GM18909 (cell line): Measurements from ENCODE around the gene KCTD20.
"Not testable (repeated sequence)": the region's sequence is repeated elsewhere in the genome, so short reads cannot be mapped to it uniquely, and the experiment has no call there.

Experiments
- ATAC-seq: cut with Tn5 transposase; IDR thresholded peaks from one replicate; pipeline ENCODE4 v1.9.1; 2021; ENCODE audit warnings: mild to moderate bottlenecking; ENCODE audit not compliant: unreplicated experiment, poor library complexity

The KCTD20 gene

DNA sequence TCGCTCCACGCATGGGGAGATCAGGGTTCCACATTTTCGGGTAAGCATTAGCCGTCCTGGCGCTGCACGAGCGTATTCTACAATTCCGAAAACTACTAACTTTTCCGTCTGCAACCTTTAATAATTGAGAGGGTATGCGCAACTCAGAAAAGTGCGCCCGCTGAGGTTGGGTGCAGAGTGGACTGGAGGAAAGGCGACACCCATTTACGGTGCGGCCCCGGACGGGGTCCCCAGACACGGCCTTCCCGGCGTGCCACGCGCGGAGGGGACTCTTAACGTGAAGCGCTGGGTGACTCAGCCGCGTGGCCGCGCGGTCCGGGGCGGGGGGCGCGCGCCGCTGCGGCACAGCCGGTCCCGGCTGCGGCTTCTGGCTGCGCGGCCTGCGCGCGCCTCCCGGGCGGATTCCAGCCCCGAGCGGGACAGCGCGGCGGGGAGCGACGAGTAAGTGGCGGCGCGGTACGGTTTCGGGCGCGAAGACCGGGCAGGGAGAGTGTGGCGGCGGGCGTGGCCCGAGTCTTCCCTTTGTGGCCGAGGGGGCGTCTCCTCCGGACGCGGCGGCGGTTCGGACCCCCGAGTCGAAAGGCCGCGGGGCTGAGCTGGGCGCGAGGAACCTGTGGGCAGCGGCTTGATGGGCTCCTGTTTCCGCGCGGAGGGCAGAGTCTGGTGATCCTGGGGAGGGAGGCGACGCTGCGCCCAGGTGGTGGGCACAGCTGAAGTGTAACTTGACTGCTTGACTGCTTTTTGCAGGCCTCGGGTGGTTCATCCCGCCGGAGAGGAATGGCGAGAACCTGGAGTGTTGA lies at the start of gene KCTD20, which contains the start of gene PXT1:
TSS of gene KCTD20 (plus strand) at position 330 of the 800 bp plus-strand sequence. CDS start 27,098 bp downstream, outside the sequence.
TSS of gene PXT1 (minus strand) at position 184 of the 800 bp plus-strand sequence. CDS start 16,772 bp downstream, outside the sequence.
- ATAC-seq, result peak; percentile 86

DNA sequence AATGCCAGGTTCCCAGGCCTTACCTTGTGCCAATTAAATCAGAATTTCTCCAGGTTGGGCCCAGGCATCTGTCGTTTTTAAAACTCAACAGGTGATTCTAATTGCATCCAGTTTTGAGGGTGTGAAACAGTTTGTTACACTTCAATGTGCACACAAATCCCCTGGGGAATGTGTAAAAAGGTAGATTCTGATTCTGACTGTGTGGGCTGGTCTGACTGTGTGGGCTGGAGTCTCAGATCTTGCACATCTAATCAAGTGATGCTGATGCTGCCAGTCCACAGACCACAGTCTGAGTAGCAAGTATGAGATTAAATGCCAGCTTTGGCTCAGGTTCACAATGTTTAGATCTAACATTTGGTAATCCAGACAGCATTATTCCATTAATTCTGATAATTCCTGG lies 42.8 kb upstream of the KCTD20 start:
- ATAC-seq, result no peak

DNA sequence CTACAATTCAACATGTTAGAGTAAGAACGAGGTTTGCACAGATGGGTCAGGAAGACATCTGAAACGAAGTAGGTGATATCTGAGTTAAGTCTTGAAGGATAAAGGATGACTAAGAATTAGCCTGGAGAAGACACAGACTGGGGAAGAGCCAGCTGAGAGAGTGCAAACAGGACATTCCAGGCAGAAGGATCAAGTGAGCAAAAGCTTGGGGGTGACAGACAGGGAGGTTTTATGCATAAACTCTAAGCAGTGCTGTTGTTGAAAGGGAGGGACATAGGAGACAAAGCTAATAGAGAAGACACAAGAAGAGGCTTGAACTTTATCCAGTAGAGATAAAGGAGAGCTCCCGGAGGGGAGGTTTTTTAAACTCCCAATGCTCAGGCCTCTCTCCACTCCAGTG lies 40.3 kb upstream of the KCTD20 start:
- no peak for ATAC-seq

DNA sequence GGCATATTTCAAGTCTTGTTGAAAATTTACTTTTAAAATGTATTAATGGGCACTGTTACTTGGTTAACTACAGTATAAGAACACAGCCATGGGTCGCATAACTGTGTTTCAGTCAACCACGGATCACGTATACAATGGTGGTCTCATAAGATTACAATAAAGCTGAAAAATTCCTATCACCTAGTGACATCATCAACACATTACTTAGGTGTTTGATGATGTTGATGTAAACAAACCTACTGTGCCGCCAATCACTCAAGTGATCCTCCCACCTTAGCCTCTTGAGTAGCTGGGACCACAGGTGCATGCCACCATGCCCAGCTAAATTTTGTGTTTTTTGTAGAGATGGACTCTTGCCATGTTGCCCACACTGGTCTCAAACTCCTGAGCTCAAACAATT lies 38.6 kb upstream of the KCTD20 start:
- ATAC-seq, result no peak

DNA sequence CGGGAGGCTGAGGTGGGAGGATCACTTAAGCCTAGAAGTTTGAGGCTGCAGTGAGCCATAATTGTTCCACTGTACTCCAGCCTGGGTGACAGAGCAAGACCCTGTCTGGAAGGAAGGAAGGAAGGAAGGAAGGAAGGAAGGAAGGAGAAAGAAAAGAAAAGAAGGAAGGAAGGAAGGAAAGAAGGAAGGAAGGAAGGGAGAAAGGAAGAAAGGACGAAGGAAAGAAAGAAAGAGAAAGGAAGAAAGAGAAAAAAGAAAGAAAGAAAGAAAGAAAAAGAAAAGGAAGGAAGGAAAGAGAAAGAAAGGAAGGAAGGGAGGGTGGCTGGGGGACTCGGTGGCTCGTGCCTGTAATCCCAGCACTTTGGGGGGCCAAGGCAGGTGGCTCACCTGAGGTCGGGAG lies 33.1 kb upstream of the KCTD20 start:
- not testable (repeated sequence) for ATAC-seq

DNA sequence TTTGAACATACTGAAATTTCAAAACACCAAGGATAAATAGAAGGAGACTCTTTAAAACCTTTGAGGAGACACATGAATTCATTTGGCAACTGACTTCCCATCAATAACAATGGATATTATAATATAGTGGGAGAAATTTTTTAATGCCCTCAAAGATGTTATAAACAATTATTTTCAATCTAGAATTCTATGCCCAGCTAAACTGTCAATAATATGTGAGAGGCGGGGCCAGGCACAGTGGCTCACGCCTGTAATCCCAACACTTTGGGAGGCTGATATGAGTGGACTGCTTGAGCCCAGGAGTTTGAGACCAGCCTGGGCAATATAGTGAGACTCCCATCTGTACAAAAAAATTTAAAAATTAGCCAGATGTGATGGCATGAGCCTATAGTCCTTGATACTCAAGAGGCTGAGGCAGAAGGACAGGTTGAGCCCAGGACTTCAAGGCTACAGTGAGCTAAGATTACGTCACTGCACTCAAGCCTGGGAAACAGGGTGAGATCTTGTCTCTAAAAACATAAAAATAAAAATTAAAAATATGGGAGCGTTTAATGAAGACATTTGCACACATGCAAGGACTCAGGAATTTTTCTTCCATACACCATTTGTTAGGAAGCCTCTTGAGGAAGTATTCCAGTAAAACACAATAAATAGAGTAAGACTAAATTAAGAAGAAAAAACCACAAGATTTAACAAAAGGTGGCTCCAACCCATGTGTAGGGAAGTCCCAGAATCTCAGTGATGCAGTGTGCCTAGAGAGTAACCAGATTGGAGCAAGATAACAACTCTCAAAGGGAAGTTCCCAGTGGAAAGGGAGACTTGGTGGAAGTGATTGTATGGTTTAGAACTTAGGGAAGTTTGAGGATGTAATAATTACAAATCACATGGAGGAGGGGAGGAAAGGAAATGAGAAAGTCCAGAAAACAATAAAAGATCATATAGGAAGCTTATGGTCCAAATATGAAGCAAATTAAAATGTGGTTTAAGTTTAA lies 29.0 kb upstream of the KCTD20 start:
- ATAC-seq, result no peak

DNA sequence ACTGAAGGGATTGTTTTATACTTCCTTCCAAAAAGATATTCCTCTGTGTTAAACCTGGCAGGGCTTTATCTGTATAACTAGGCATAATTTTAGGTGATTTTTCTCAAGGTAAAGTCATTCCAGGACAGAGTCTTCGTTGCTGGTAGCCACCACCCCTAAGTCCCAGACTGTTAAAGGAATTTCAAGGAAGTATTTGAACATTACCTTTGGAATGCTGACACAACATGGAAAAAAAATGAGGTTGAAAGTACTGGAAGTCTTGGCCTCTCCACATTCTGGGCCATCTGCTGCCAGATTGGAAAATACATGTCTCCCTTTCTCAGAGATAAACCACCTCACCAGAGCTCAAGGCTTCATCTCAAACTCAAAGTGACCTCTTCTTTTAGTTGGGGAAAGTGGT lies 28.3 kb upstream of the KCTD20 start:
- ATAC-seq, result no peak

DNA sequence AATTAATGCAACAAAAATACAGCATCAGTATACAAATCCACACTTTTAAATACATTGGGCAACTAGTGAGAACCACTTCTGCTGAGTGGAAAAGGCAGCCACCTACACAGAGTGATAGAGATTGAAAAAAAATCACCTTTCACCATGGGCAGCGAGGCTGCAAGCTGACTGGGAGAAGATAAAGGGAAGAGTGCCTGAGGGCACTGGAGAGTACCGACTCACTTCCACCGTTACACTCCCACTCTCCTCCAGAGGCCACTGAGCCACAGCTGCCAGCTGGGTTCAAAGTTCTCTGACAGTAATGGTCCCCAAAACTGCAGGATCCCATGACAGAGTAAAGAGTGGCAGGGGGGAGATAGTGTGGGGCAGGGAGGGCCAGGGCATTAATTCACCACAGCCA lies 24.2 kb upstream of the KCTD20 start:
- ATAC-seq, result no peak

DNA sequence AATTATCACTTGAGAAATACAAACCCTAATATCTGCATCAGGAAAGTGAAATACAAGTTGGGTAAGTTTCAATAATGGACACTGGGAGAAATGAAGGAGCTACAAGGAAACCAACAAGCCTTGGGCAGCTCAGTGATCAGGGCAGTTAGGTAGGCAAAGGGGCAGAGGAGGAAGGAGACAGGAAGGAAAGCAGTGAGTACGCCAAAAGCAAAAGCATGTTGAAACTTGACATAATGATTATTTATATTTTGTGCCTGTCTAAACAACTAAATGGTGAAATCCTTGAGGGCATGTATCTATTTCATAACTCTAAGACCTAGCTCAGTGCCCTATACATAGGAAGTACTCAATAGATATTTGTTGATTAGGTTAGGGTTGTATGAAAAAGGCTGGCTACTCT lies 23.5 kb upstream of the KCTD20 start:
- no peak for ATAC-seq

DNA sequence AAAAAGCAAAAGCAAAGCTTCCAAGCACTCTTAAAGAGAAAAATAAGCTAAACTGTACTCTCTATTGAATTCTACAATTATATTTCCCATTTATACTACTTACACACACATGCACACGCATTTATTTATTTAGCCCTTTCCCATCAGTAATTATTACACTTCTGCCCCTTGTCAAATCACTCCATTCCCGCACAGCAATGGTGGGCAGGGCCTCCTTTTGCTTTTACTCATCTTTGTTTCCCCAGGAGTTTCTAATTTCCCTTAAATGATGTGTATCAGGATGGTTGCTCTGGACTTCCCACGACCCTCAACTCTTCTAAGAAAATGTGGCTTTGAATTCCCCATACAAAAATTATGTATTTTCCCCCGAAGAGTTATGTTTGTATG lies 20.1 kb upstream of the KCTD20 start:
- ATAC-seq, result no peak

DNA sequence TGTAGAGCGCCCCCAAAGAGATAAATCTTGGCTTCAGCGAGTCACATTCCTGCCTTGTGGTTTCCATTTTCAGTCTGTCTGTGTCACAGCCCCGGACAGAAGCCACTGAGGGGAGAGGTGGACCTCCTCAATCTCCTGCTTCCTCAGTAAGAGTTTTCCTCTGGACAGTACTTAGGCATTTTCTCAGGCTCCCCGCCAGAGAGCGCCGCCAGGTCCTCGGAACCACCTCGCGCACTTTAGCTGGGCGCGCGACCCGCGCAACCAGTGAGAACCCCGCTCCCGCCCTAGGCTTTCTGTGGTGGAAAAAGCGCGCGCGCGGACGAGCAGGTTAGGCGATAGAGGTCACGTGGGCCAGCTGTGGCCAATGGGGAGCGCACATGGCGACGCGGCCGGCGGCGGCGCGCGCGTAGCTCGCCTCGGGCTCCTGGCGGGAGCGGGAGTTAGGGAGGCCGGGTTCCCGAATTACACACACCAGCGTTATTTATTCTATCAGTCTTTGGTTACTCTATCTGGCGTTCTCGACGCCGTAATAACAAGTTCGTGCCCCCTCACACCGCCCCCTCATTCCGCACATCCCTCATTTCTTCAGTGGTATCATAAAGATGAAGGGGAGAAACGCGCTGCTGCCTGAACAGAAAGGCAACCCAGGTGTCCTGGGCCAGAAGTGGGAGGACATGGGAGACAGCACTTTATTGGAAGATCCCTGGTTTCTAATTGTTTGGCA lies 19.5 kb upstream of the KCTD20 start:
- ATAC-seq, result peak; percentile 92

DNA sequence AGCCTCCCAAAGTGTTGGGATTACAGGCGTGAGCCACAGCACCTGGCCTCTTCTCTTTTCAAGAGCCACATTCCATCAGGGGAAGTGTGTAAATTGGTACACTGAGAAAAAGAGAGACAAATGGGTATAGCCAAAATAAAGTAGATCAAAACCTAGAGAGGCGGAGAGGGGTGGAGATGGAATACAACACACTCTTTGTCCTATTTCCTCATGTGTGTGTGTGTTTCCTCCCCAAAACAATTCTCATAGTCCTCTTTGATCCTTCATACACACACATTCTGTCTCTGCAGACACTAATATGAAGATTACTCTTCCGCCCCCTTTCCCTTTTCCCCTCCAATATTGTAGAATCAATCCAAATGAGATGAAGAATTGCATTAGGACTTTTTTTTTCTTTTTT lies 16.2 kb upstream of the KCTD20 start:
- no peak for ATAC-seq

DNA sequence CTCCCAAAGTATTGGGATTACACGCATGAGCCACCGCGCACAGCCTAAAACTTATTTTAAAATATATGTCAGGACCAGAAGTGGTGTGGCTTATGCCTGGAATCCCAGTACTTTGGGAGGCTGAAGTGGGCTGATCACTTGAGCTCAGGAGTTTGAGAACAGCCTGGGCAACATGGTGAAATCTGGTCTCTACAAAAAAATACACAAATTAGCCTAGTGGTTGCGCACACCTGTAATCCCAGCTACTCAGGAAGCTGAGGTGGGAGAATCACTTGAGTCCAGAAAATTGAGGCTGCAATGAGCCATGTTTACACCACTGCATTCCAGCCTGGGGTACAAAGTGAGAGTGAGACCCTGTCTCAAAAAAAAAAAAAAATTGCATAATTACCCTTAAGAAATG lies 13.9 kb upstream of the KCTD20 start:
- ATAC-seq, result no peak

DNA sequence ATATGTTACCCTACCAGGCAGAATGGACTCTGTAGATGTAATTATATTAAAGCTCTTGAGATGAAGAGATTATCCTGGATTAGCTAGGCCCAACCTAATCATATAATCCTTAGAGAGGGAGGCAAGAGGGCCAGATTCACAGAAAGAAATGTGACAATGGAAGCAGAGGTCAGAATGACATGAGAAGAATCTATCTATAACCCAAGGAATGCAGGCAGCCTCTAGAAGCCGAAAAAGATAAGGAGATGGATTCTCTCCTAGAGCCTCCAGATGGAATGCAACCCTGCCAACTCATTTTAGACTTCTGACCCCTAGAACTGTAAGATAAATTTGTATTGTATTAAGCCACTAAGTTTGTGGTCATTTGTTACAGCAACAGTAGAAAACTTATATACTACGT lies 12.4 kb upstream of the KCTD20 start:
- ATAC-seq, result no peak

DNA sequence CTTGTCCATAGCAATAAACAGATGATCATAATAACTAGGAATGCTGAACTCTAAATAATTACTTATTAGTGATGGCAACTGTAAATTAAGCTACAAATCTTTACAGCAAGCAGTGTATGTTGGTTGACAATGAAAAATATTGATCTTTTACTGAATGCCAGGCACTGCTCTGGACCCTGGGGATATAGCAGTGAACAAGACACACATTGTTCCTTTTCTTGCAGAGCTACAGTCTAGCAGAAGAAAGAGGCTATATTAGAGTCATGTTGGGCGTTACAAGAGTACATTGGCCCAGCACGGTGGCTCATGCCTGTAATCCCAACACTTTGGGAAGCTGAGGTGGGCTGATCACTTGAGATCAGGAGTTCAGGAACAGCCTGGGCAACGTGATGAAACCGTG lies 11.6 kb upstream of the KCTD20 start:
- no peak for ATAC-seq

DNA sequence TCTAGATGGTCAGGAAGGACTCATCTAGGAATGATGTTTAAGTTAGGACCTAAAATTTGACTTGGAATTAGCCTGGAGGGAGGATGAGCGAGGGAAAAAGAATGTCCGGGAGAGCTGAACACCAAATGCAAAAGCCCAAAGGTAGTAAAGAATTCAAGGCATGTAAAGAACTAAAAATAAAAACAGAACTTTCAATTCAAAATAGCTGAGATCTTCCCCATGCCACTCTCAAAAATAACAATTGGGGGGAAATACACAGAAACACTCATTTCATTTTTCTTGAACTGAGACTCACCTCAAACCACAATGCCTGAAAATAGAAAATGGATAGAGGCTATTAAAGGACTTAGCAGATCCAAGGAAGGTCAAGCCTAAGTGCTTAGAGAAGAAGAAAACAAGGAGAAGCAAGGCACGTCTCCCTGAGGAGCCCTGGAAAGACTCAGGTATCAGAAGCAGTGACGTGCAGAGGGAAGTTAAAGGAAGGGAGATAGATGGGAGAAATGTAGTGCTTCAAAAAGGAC lies 10.6 kb upstream of the KCTD20 start:
- ATAC-seq, result no peak

DNA sequence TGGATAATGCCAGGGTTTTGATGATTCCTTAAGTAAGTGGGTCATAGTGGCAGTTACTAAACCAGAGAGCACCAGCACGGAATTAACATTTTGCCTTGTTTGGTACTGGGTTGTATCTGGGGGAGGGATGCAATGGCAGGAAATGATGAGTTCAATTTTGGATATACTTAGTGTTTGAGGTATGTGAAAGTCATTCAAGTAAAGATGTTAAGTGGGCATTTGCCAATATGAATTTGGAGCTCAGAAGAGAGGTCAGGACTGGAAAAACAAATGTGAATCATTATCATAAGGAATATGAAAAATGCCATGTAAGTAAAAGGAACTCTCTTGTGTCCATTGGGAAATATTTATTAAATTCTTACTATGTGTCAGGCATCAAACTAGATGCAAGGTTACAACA lies 6.3 kb upstream of the KCTD20 start:
- ATAC-seq, result no peak

DNA sequence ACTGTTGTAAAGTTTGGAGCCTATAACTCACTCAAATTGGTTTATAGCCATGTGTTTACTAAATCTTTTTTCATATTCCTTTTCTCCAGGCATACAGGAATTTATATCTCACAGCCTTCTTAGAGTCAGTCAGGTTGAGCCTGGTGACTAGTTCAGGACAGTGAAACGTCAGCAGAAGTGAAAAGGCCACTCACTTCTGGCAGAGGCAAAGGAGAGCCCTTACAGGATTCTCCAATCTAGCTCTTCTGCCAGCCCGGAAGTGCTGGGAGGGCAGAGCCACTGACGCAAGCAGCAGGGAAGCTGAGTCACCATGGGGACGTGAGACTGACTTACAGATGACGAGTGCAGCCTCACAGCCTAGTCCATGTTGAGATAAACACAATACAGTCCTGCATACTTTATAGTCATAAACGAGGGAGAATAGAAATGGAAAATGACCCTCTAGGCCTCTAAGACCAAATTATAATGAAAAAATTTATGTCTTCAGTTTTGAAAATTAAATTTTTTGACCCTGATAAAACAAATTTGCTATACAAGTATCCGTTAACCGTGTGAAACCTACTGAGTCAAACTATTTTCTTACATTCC lies 1.4 kb upstream of the KCTD20 start:
- peak; percentile 54 for ATAC-seq

DNA sequence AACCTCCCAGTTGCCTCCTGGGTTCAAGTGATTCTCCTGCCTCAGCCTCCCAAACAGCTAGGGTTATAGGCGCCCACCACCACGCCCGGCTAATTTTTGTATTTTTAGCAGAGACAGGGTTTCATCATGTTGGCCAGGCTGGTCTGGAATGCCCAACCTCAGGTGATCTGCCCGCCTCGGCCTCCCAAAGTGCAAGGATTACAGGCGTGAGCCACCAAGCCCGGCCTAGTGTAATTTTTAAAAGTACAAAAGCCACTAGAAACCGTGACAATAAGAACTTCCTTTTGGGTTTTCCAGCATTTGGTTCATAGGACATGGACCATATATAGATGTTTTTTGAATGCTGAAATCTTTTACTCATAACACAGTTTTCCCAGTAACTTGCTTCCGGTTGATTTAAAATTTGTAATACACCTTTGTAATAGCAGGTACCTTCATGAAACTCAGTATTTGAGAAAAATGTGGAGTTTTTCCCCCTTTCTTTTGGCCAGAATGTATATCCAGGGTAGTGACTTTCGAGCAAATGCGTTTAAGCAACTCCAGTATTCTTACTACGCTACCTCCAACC lies 613 bp upstream of the KCTD20 start:
- no peak for ATAC-seq
